GM12801 (cell line): ENCODE data around the gene PAGE4.

Experiments
- TF ChIP-seq, protein P1 (sequence below): IDR thresholded peaks from one replicate; pipeline ENCODE4 v1.5.1; 2011; ENCODE audit warnings: control low read depth; ENCODE audit not compliant: insufficient read length; ENCODE audit errors: extremely low read depth

PAGE4 gene

DNA sequence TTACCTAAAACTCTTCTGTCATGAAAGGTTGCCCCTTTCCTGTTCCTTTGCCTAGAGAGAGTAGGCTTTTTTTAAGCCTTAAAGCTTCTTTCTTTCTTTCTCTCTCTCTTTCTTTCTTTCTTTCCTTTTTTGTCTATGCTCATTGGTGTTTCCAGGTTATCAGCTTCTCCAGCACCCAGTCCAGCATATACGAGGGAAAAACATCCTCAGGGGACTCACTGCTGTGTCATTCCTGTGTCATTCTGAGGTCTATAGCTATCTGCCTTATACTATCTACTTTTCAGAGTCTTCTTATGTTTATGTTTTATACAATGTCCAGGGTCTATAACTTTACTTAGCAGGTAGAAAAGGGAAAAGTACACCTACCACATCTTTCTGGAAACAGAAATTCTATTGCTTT, 39.6 kb downstream of the PAGE4 start:
- TF ChIP-seq, protein P1, sequence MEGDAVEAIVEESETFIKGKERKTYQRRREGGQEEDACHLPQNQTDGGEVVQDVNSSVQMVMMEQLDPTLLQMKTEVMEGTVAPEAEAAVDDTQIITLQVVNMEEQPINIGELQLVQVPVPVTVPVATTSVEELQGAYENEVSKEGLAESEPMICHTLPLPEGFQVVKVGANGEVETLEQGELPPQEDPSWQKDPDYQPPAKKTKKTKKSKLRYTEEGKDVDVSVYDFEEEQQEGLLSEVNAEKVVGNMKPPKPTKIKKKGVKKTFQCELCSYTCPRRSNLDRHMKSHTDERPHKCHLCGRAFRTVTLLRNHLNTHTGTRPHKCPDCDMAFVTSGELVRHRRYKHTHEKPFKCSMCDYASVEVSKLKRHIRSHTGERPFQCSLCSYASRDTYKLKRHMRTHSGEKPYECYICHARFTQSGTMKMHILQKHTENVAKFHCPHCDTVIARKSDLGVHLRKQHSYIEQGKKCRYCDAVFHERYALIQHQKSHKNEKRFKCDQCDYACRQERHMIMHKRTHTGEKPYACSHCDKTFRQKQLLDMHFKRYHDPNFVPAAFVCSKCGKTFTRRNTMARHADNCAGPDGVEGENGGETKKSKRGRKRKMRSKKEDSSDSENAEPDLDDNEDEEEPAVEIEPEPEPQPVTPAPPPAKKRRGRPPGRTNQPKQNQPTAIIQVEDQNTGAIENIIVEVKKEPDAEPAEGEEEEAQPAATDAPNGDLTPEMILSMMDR: no peak

DNA sequence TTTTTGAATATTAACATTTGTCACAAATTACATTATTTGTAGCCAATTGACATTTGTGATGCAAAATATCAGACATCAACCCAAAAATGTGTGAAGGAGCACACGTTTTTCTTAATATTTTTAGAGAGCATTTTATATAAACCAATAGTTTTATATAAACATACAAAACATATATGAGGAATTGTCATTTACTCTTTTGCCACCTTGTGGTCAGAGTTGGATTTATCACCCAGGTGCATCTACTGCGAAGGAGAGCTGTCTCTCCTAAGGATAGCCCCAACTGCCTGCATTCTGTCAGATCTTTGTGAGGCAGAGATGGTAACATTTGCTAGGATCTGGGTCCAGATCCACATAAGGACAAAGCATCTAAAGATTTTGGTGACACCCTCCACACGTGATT, 47.6 kb downstream of the PAGE4 start:
- TF ChIP-seq, protein P1: no peak

DNA sequence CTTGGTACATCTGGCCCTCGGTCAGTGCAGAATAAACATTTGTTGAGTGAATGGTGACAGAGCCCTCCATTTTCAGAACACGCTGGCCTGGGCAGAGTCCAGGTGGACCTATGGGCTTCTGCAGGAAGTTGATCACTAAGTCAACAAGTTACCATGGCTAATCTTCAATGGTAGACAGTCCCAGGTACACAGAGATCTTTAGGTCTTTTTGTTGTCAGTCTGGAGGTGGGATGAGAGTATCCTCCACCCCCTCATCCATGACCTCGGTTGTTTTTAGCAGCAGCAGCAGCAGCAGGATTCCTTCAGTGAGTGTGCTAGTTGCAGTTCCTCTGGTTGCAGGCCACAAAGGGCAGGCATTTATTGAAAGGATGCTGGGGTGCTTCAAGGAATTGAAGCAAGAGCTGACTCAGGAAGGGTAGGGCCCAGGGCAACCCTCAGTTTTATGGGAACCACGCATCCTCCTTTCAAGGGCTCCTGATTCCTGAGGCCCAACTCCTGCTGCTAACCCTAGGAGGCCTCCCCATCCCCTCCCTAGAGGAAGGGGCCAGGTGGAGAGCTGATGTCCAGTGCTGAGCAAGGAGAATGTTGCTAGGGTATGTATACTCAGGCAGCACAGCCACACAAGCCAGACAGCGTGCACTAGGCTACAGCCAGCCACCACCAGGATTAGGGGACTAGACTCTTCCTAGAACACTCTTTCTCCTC, 48.4 kb downstream of the PAGE4 start:
- TF ChIP-seq, protein P1: no peak

DNA sequence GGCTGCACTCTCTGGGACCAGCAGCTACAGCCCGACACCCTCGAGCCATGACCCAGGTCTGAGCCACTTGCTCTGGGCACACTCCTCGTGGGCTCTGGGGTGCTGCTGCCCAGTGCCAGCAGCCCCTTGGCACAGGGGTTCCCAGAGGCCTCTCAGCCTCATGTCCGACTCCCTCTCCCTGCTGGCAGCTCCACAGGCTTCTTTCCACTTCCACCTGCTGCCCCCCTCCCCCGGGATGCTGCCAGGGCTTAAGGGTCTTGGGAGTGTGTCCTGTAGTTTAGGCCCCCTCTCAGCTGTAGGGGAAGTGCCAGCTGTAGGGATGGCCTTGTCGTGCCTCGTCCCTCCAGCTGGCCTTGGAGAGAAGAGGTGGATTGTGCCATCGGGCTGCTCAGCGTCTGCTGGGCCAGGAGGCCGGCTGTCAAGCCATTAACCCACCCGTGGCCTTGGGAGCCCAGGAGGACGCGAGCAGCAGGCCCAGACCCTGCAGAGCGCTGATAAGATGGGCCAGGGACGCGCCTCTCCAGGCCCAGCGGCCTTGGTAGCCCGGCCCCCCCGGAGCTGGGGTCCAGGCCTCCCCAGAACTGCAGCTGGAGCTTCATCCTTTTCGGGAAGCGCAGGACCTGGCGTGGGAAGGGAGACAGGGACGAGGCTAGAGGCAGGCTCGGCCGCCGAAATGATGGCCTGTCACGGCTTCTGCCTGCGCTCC, 49.2 kb downstream of the PAGE4 start:
- TF ChIP-seq, protein P1: no peak

DNA sequence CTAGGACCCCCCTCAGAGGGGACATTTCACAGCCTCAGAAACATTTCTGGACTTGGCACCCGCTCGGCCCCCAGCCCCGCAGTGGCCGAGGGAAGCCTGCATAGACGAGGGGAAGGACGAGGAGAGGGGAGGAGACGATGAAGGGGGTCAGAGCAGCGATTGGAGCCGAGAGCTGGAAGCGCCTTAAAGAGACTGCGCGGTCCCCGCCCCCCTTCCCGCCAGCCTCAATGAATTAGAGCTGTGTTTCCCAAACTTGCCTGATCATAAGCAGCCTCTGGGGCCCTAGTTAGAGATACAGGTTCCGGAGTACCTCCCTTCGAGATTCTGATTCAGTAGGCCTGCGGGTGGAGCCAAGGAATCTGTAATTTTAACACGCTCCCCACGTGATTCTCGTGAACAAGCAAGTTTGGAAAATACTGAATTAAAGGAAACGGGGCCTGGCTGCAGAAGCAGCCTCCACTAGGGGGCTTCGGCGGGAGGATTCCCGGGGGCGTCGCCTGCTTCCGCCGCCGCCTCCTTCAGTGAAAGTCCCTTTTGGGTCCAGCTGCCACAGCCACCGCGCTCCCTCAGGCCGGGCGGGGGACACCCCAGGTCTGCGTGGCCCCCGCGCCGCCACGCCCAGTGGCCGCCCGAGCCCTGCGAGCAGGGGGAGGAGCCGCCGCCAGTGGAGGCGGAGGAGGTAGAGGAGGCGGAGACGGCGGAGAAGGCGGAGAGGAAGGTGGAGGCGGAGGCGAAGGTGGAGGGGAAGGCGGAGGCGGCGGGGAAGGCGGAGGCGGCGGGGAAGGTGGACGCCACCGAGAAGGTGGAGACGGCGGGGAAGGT, 49.9 kb downstream of the PAGE4 start, which contains the start of gene USP27X:
Gene USP27X, plus strand, starts transcription at position 651 of the 822 bp plus-strand sequence. CDS start 824 bp downstream, outside the sequence.
- TF ChIP-seq, protein P1: no peak

DNA sequence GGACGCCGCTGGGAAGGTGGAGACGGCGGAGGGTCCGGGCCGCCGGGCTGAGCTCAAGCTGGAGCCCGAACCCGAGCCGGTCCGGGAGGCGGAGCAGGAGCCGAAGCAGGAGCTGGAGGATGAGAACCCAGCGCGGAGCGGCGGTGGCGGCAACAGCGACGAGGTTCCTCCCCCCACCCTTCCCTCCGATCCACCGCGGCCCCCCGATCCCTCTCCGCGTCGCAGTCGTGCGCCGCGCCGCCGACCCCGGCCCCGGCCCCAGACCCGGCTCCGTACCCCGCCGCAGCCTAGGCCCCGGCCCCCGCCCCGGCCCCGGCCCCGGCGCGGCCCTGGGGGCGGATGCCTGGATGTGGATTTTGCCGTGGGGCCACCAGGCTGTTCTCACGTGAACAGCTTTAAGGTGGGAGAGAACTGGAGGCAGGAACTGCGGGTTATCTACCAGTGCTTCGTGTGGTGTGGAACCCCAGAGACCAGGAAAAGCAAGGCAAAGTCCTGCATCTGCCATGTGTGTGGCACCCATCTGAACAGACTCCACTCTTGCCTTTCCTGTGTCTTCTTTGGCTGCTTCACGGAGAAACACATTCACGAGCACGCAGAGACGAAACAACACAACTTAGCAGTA, 50.7 kb downstream of the PAGE4 start:
- TF ChIP-seq, protein P1: no peak

DNA sequence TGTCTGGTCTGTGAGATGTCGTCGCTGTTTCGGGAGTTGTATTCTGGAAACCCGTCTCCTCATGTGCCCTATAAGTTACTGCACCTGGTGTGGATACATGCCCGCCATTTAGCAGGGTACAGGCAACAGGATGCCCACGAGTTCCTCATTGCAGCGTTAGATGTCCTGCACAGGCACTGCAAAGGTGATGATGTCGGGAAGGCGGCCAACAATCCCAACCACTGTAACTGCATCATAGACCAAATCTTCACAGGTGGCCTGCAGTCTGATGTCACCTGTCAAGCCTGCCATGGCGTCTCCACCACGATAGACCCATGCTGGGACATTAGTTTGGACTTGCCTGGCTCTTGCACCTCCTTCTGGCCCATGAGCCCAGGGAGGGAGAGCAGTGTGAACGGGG, 51.6 kb downstream of the PAGE4 start:
- TF ChIP-seq, protein P1: no peak
